LHCN-M2 (cell line): ENCODE results near the gene TSC2. TPM values are rescaled to one million over a fixed set of nuclear protein-coding genes. Genes with fewer than 3 reads are reported as not detected.
"Not testable (repeated sequence)": the region's sequence is repeated elsewhere in the genome, so short reads cannot be mapped to it uniquely, and the experiment has no call there.

ENCODE experiments used
- DNase-seq: peaks from one replicate; pipeline ENCODE4 v3.0.0-alpha.2; 2012; ENCODE audit warnings: low read depth
- total RNA-seq: library from RNA; depleted of rRNA; stranded (reverse); fragments of >200 nt; gene quantifications from 2 replicates; pipeline ENCODE4 v1.2.3, GENCODE V29; 2014

The TSC2 gene
- total RNA-seq, 1 experiment from 2014 or later: 52.2 TPM

DNA sequence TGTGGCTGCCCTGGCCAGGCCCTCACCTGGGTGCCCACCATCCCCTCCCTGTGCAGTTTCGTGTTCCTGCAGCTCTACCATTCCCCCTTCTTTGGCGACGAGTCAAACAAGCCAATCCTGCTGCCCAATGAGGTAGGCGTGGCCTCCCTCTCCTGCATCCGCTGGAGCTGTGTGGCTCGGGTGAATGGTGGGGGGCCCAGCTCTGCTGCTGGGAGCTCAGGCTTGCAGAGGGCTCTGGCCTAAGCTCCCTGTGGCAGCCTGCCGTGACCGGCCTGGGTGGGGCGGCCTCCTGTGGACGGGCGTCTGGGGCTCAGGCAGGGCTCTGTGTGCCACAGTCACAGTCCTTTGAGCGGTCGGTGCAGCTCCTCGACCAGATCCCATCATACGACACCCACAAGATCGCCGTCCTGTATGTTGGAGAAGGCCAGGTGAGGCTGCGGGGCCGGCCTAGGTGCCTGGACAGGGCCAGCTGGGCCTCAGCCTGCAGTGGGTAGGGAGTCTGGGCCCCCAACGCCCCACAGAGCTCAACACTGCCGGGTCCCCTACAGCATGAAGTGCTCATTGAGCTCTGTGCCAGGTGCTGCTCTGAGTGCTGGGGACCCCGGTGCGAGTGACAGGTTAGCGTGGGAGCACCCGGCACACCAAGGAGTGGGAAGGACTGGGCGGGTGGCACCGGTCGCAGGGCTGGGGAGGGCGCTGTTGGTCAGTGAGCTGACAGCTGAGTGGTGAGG, 37.3 kb downstream of the TSC2 start:
- DNase-seq: no peak

DNA sequence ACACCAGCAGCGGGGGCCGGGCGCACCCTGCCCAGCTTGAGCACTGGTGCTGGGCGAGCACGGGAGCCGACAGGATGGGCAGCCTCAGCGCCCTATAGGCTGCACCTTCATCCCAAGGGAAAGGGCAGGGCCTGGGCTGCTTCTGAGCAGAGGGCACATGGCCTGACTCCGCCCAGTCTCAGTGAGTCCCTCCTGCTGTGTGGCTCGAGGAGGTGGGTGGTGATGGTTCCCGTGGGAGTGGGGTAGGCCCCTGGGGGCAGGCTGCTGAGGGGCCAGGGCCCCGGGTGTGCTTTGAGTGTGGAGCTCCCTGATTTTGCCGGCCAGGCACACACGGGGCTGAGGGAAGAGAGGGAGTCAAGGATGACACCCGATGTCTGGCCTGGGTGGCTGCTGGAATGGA, 37.9 kb downstream of the TSC2 start:
- no peak for DNase-seq

DNA sequence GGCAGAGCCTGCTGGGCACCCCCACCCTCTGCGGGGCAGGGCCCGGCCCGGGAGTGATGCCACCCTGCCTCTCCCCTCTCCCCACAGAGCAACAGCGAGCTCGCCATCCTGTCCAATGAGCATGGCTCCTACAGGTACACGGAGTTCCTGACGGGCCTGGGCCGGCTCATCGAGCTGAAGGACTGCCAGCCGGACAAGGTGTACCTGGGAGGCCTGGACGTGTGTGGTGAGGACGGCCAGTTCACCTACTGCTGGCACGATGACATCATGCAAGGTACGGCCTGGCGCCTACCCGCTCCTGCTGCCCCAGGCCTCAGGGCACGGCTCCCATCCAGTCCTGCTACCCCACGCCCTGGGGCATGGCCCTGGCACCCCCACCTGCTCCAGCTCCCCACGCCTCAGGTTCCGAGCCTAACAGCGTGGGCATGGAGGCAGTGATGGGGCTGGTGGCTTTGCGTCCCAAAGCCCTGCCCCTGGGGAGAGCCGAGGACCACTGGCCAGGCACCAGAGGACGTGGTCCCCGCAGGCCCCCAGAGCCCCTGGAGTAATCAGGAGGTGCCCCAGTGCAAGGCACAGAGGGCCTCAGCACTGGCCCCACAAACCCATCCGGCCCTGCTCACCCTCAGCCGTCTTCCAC, 38.4 kb downstream of the TSC2 start:
- DNase-seq: no peak

DNA sequence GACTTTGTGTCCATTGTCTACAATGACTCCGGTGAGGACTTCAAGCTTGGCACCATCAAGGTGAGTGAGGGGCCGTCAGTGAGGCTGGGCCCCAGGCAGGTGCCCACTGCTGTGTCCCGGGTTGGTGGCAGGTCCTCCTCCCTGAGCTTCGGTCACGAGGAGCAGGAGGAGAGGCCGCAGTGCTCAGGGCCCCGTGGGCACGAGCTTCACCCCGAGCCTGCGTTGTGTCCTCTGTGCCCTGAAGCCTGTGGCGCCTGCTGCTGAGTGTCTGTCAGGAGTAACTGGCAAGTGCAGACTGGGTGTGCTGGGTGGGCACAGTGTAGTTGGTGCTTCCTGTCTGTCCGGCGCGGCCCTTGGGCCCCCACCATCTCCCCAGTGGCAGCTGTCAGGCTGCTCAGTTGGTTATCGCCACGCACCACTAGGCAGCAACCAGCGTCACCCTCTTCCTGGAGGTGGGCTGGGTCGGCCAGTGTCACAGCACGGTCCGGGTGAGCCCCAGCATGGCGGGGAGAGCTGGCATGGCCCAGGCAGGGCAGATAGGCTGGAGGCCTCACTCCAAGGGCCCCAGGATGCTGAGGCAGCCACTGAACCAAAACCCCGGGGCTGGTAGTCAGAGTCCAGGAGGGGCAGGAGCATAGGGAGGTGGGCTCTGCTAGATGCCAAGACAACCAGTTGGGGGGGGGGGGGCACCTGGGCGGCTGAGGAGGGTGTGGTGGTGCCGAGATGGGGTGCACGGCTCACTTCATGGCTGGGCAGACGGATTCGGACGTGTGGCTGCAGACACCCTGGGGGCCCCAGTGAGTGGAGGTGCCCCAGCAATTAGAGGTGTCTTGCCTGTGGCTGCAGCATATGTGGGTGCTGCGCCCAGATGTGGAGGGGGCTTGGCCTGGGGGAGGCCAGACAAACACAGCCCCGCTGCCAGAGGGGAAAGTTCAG, 39.3 kb downstream of the TSC2 start:
- DNase-seq: no peak

DNA sequence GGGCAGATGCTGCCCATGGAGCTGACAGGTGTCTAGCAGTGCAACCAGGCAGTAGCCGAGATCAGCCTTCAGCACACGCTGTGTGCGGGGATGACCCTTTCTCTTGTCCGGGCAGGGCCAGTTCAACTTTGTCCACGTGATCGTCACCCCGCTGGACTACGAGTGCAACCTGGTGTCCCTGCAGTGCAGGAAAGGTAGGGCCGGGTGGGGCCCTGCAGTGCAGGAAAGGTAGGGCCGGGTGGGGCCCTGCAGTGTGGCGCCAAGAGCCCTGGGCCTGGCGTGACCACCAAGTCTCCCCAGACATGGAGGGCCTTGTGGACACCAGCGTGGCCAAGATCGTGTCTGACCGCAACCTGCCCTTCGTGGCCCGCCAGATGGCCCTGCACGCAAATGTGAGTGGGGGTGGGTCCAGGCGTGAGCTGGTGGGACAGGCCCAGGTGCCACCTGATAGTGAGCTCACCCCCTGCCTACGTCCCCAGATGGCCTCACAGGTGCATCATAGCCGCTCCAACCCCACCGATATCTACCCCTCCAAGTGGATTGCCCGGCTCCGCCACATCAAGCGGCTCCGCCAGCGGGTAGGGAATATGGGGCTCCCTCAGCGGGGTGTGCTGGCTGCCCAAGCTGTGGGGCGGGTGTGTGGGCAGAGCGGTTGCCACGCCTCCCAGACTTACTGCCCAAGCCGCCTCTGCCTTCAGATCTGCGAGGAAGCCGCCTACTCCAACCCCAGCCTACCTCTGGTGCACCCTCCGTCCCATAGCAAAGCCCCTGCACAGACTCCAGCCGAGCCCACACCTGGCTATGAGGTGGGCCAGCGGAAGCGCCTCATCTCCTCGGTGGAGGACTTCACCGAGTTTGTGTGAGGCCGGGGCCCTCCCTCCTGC, 40.2 kb downstream of the TSC2 start:
- DNase-seq: no peak

DNA sequence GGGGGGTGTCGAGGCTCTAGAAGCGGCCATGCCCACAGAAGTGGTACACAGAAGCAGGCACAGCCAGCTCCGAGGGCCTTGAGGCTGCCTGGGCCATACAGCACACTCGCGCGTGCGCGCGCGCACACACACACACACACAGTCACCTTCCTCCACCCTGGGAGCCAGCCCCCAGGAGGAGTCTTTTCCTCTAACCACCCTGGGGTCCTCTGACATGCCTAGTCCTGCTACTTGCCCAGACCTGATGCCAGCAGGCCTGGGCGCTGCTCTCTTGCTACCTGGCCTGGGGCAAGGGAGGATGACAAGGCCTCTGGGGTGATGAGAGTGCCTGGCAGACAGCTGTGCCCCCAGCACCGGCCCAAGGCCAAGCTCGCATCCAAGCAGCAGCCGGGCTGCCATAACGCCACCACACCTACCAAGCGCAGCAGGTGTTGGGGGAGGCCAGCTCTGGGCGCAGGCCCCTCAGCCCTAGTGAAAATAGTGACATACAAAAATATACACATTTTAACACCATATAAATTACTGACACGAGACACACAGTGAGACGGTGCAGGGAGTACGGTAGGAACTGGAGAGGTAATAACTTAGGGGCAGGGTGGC, 41.1 kb downstream of the TSC2 start:
- no peak for DNase-seq

DNA sequence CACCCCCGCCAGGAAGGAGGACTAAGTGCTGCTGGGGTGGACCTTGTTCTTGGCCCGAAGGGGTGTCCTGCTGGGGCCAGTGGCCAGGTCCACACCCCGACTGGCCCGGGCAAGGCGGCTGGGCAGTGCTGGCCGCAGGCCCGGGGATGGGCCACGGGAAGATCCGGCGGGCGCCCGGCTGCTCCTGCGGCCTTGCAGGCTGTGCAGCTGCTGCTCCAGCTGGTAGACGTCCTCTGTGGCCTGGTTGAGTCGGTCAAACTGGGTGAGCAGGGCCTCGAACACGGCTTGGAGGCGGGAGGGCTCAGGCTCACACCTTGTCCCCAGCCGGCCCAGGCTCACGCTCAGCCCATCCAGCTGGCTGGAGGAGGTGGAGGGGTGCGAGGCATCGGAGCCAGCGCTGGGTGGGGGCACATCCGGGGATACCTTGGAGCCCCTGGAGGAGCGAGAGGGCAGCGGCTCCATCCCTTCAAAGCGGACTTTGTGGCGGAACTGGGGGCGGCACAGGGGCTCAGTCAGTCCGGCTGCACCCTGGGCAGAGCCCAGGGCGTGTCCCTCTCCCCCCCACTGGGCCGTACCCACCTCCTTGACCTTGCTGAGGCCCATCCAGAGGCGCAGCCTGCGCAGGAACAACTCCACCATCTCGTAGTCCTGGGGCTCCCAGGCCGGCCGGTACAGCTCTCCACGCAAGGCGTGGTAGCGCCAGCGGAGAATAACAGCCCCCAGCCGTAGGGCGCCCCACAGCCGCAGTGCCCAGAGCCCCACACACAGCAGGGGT, 42.1 kb downstream of the TSC2 start:
- no peak for DNase-seq

DNA sequence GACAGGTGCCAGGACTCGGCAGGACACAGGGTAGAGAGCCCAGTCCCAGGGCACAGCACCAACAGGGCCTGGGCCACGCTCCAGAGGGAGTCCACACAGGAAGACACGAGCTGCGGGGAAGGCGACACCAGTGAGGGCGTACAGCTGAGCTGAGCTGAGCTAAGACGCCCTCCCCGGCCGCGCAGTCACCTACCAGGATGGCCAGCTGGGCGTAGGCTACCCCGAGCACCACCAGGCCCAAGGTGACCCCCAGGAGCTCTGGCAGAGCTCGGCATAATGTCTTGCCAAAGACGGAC, 42.6 kb downstream of the TSC2 start:
- no peak for DNase-seq

DNA sequence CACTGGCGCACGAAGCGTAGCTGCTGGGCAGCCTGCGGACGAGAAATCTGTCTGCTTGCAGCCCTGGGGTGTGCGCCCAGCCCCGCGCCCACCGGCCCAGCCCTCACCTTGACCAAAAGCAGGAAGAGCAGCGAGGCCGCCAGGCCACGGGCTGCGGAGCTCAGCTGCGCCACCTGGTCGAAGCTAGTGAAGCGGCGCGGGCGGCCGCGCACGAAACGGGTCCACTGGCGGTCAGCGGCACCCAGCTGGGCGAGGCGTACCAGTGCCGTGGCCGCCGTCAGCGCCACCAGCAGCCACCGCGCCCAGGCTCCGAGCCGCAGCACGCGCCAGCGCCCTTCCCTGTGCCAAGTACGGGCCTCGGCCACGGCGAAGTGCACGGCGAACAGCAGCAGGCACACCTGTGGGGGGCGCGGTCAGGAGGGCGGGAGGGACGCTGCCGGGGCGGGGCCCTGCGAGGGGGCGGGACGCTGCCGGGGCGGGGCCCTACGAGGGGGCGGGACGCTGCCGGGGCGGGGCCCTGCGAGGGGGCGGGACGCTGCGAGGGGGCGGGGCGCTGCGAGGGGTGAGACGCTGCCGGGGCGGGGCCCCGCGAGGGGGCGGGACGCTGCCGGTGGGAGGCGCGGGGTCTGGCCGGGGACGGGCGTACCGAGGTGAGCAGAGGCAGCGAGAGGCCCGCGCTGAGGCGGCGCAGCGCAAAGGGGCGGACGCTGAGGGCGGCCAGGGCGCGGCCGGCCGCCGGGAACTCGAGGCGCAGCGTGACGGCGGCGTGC, 43.2 kb downstream of the TSC2 start:
- DNase-seq: no peak

DNA sequence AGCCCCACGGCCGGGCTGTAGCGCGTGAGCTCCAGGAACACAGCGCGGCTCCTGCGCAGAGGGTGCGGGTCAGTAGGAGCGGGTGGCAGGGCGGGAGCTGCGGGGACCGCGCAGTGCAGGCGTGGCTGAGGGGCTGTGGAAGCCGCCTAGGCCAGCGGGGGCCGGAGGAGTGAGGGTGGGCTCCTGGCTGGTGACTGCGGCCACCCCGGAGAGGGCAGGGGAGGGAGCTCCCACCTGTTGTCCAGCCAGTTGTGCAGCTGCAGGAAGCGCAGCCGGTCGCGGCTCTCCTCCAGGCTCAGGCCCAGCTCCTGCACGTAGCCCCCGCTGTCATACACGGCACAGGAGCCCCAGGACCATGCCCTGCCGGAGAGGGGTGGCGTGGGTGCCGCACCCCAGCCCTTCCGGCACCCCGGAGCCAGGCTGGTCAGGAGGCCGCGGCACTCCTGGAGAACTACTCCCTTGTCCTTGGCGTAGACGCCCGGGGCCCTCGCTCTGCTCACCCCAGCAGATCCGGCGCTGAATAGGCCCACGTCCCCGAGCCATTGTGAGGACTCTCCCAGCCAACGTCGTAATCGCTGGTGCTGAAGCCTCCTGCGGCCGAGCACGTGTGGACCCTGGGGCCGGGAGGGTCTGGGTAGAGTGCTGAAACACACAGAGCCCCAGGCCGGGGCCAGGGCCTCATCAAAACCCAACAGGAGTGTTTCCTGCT, 43.9 kb downstream of the TSC2 start:
- DNase-seq: no peak

DNA sequence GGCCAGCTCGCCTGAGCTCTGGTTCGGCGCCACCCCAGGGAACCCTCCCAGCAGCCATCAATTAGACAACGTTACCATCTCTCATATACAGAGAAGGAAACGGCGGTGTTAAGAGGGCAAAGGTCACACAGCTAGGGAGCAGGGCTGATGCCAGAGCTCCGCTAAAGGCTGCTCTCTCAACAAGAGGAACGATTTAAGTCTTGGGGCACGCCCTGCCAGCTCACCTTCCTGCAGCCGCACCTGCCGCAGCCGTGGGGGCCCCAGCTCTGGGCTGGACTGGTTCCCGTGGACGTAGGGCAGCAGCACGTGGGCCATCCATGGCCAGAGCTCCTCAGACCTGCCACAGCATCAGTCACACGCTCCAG, 44.5 kb downstream of the TSC2 start:
- no peak for DNase-seq

DNA sequence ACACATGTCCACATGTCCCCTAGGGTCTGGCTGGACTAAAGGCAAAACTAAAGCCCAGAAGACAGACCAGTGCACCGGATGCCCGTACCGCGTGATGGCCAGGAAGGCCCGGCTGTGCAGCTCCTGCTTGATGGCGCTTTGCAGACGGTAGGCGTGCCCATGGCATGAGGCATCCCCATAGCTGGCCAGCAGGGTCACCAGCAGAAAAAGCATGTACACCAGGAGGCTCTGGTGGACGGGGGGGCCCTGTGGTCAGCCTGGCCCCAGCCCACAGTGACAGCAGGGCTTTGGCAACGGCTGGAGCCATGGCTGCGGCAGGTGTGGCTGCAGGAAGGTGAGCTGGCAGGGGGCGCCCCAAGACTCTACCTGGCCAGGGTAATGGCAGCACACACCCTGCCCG, 45.1 kb downstream of the TSC2 start:
- DNase-seq: no peak

DNA sequence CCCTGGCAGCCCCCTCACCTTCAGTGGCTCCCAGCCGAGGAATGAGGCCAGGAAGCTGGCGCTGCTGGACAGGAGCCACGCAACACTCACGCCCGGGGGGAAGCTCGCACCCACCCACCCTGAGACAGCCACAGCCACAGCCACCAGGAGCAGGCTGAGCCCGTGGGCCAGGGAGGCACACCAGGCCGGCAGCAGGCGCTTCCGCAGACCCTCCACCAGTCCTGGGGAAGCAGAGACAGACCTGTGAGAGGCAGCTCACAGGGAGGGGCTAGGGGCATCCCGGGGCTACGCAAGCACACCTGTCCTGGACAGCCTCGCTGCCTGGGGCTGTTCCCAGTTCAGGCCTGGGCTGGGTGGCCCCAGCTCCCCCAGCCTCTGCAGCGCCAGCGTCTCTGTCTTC, 46.0 kb downstream of the TSC2 start:
- DNase-seq: no peak

DNA sequence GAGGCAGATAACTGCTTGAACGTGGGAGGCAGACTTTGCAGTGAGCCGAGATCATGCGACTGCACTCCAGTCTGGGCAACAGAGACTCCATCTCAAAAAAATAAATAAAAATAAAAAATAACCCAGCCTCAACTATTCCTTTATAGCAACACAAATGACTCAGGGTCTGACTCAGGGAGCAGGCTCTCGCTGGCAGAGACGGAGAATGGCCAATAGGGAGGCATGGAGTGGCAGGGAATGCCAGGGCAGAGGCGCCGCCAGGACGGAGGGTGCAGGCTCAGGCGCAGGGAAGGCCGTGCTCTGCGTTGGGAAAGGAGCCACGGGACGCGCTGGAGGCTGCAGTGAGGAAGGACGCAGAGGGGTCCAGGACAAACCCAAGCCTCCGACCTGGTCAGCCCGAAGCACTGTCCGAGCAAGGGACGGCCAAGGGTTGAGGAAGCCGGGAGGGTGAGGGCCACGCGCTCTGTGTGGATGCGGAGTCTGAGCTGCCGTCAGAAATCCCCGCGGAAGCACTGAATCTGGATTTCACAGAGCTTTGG, 47.6 kb downstream of the TSC2 start:
- DNase-seq: peak; percentile 69

DNA sequence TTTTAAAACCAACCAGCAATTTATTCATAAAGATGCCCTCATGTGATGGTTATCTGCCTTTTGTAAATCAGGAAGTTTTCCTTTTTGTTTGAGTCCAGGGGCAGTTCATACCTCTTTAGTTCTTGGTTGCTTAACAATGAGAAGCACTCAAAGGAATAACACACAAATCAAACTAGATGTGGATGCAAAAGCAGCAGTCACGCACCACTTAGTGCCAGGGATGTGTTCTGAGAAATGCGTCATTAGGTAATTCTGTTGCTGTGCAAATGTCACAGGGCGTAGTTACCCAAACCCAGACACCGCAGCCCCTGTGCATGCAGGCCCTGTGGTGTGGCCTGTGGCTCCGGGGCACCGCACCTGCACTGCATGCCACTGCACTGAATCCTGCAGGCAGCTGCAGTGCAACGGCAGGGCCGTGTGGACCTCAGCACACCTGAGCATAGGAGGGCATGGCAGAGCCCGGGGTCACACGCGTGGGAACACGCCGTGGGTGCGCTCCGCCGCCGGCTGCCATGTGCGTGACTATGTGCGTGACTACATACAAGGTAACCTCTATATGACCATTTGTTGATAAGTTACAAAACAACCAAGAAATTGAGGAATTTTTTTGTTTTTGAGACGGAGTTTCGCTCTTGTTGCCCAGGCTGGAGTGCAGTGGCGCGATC, 48.3 kb downstream of the TSC2 start:
- no peak for DNase-seq

DNA sequence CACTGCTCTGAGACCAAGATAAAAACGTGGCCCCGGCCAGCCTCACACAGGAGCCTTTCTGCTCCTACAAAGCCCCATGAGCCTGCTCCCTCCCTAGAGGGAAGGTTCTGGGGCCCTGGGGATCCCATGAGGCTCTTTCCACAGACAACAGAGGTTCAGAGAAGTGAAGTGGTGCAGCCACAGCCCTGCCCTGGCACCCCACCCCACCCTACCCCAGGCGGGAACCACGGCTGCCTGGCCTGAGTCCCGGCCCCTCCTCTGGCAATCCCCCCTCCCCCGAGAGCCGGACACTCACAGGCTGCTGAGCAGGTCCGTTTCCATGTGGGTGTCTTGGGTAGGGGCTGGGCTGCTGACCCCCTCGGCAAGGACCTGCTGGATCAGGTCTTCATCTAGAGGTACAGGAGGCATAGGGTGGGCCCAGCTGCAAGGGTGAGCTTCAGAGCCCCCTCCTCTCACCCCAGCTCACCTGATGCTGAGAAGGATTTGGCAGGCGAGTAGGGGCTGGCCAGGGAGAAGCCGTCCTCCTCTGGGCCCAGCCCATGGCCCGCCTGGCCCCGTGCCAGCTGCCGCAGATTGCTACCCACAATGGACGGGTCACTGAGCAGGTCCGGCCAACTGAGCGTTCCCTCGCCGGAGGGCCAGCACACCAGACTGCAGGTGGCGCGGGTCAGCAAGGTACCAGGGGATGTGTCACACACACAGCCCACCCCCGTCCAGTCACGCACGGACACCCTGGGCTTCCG, 49.2 kb downstream of the TSC2 start:
- no peak for DNase-seq

DNA sequence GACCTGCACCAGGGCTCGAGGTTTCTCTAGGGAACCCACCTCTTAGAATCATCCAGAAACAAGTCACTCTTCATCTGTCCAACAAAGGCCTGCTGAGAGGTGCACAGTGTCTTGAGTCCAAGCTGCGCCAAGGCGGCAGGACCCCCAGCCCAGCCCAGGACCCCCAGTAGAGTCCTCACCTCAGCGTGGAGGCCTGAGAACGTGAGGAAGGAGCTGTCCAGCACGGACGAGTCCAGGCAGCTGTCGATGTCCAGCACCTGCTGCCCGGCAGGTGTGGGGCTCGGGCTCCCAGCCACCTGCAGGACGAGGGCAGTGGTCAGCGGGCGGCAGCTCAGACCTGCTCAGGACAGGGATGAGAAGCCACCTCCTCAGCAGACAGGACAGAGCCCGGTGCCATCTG, 49.9 kb downstream of the TSC2 start:
- DNase-seq: not testable (repeated sequence)
